Endothelial cell of umbilical vein (primary cell): Measurements from ENCODE around the gene SGCD.

Source experiments
- CTCF ChIP-seq, 2 donors: IDR thresholded peaks; 1 replicate in 1 of 2; 2 replicates in 1 of 2; pipeline ENCODE4 v1.5.1; 2011; ENCODE audit warnings: low read length in 2 of 2, mild to moderate bottlenecking in 2 of 2, moderate library complexity in 2 of 2, control low read depth in 1 of 2, inconsistent platforms in 1 of 2, low read depth in 1 of 2; ENCODE audit not compliant: insufficient read depth in 1 of 2; ENCODE audit errors: extremely low read depth in 1 of 2
- EZH2 ChIP-seq: IDR thresholded peaks from 2 replicates; pipeline ENCODE4 v1.6.1; 2012; ENCODE audit warnings: borderline replicate concordance, low read depth, mild to moderate bottlenecking, moderate library complexity, low read length, inconsistent platforms; ENCODE audit not compliant: severe bottlenecking
- GATA2 ChIP-seq: IDR thresholded peaks from 2 replicates; pipeline ENCODE4 v1.7.0; 2011; ENCODE audit warnings: low read depth, mild to moderate bottlenecking, moderate library complexity, mixed read lengths, low read length; ENCODE audit not compliant: insufficient read length, insufficient read depth
- JUN ChIP-seq: IDR thresholded peaks from 2 replicates; pipeline ENCODE4 v1.6.1; 2011; ENCODE audit warnings: borderline replicate concordance, low read depth; ENCODE audit not compliant: insufficient read length, insufficient read depth
- MAX ChIP-seq: IDR thresholded peaks from 2 replicates; pipeline ENCODE4 v1.6.1; 2011; ENCODE audit not compliant: insufficient read depth, insufficient read length
- MYC ChIP-seq: IDR thresholded peaks from one replicate; pipeline ENCODE4 v1.6.1; 2011; ENCODE audit warnings: mild to moderate bottlenecking, low read depth, low read length
- POLR2A ChIP-seq: IDR thresholded peaks from 2 replicates; pipeline ENCODE4 v1.6.1; 2012; ENCODE audit warnings: low read depth, mild to moderate bottlenecking, control low read depth, low read length
- POLR2AphosphoS5 ChIP-seq: IDR thresholded peaks from 2 replicates; pipeline ENCODE4 v1.6.1; 2012; ENCODE audit warnings: low read depth, mild to moderate bottlenecking, control low read depth, low read length, moderate library complexity; ENCODE audit not compliant: insufficient read depth

- TF ChIP-seq CTCF (IDR thresholded peaks at IDR 0.05; ENCODE audit: extremely low read depth in 1 of 2, insufficient read depth in 1 of 2, low read depth in 1 of 2, low read length in 2 of 2) (no peak), POLR2AphosphoS5 (no peak), EZH2 (no peak), POLR2A (no peak), MYC (no peak), JUN (no peak), MAX (no peak), GATA2 (no peak)
These were observed 1.8 kb downstream of the SGCD start for GRCh38 chr5:156328766-156329165.
